Testis (tissue), 3 donors: ENCODE results near the gene BTRC. TPM values are rescaled to one million over a fixed set of nuclear protein-coding genes. Genes with fewer than 3 reads are reported as not detected.

Experiments
- DNase-seq: peaks from one replicate; pipeline ENCODE4 v3.0.0-alpha.2; 2019
- H3K27ac ChIP-seq, 2 donors: fragments of 200-600 bp; sonication (generic); one replicate each; pipeline ENCODE4 v1.5.1; 2019
- H3K27me3 ChIP-seq: fragments of 200-600 bp; sonication (generic); one replicate; pipeline ENCODE4 v1.5.1; 2019
- H3K36me3 ChIP-seq: fragments of 200-600 bp; sonication (generic); one replicate; pipeline ENCODE4 v1.5.1; 2017; ENCODE audit warnings: low read depth; ENCODE audit errors: missing control alignments
- H3K4me1 ChIP-seq: fragments of 200-600 bp; sonication (generic); one replicate; pipeline ENCODE4 v1.5.1; 2019
- H3K4me3 ChIP-seq, 2 donors: fragments of 200-600 bp; sonication (generic); one replicate each; pipeline ENCODE4 v1.5.1; 2017 to 2019
- H3K9me3 ChIP-seq: fragments of 200-600 bp; sonication (generic); one replicate; pipeline ENCODE4 v1.5.1; 2017
- CTCF ChIP-seq, 3 experiments: fragments of 450-650 bp in 2 of 3; fragments of 200-600 bp in 1 of 3; sonication (generic) in 1 of 3; IDR thresholded peaks; one replicate each; pipeline ENCODE4 v1.5.1; 2016 to 2019; ENCODE audit warnings: antibody characterized with exemption in 3 of 3, mild to moderate bottlenecking in 2 of 3, moderate library complexity in 1 of 3
- POLR2A ChIP-seq: fragments of 450-650 bp; IDR thresholded peaks from one replicate; pipeline ENCODE4 v1.6.1; 2017; ENCODE audit warnings: antibody characterized with exemption, mild to moderate bottlenecking, moderate library complexity
- WGBS, 2 donors: methylation state at CpG; one replicate each; pipeline ENCODE4 v1.1.5; 2018; 5-methylcytosine and 5-hydroxymethylcytosine counted together
- intact Hi-C: fragments of 100-400 bp; cut with DNase I; formaldehyde crosslinking; loops from one replicate; pipeline ENCODE4 v1.15.1; 2023; ENCODE audit warnings: low total_unique reads
- polyA plus RNA-seq: library from polyadenylated mRNA; stranded (reverse); fragments of 350-450 nt; fragmentation: Illumina TruSeq; extraction: RNeasy Lipid Tissue Mini Kit (QIAGEN cat#74804); gene quantifications from one replicate; pipeline ENCODE4 v1.2.3, GENCODE V29; 2014; ENCODE audit warnings: low read depth, low replicate concordance; ENCODE audit not compliant: insufficient read depth
- total RNA-seq, 2 donors: library from RNA; depleted of rRNA; stranded (reverse); fragments of >200 nt; gene quantifications; one replicate each; pipeline ENCODE4 v1.2.3, GENCODE V29; 2016

BTRC gene
- total and polyA plus RNA-seq, 3 donors from 2014 or later = 40.0 to 43.8 (median 41.0) TPM

GRCh38 chr10:101441541-101442455 is 87.8 kb downstream of the BTRC start:
- WGBS, 2 donors = 79 to 80% methylated on average over 17 of the region's 17 CpGs
- intact Hi-C loops = no loop called here
- TF ChIP-seq POLR2A (no peak), CTCF (IDR thresholded peaks at IDR 0.05) (peak in 2 of 3 experiments; percentile 53 to 56)
- H3K9me3 ChIP-seq = no peaks in the 10 kb centered on the region
- H3K4me1 ChIP-seq = no peaks in the 10 kb centered on the region
- DNase-seq = peak; percentile 33
- no peaks in the 10 kb centered on the region for H3K36me3 ChIP-seq
- H3K4me3 ChIP-seq = no peak overlapping the region
- no peak overlapping the region for H3K27ac ChIP-seq
- H3K27me3 ChIP-seq = no peaks in the 10 kb centered on the region

- no peak overlapping the region for H3K27ac ChIP-seq
- WGBS, 2 donors = 63 to 72% methylated on average over 3 of the region's 3 CpGs
- H3K36me3 ChIP-seq = no peaks in the 10 kb centered on the region
- TF ChIP-seq POLR2A = no peak
- TF ChIP-seq CTCF (IDR thresholded peaks at IDR 0.05) = no peak
- H3K9me3 ChIP-seq = no peaks in the 10 kb centered on the region
- no peak overlapping the region for H3K4me3 ChIP-seq
- H3K27me3 ChIP-seq = no peaks in the 10 kb centered on the region
- no peak for DNase-seq
- no peaks in the 10 kb centered on the region for H3K4me1 ChIP-seq
- intact Hi-C loops = no loop called here
Measured at GRCh38 chr10:101442456-101442800, 88.5 kb downstream of the BTRC start.

GRCh38 chr10:101444058-101444898 is 90.3 kb downstream of the BTRC start:
- 85 to 87% methylated on average over 2 of the region's 2 CpGs for WGBS, 2 donors
- Histone ChIP-seq H3K9me3 (no peaks in the 10 kb centered on the region), H3K27ac (no peak overlapping the region), H3K4me1 (no peaks in the 10 kb centered on the region), H3K4me3 (no peak overlapping the region), H3K36me3 (no peaks in the 10 kb centered on the region), H3K27me3 (no peaks in the 10 kb centered on the region)
- TF ChIP-seq POLR2A (no peak), CTCF (IDR thresholded peaks at IDR 0.05) (no peak)
- no peak for DNase-seq
- intact Hi-C loops = no loop called here

GRCh38 chr10:101446071-101446470 is 92.1 kb downstream of the BTRC start:
- Histone ChIP-seq H3K36me3 (no peaks in the 10 kb centered on the region), H3K9me3 (no peaks in the 10 kb centered on the region), H3K4me3 (no peak overlapping the region), H3K27me3 (no peaks in the 10 kb centered on the region), H3K27ac (no peak overlapping the region), H3K4me1 (no peaks in the 10 kb centered on the region)
- TF ChIP-seq CTCF (IDR thresholded peaks at IDR 0.05) (no peak), POLR2A (no peak)
- WGBS, 2 donors = 58 to 63% methylated on average over 2 of the region's 2 CpGs
- intact Hi-C loops = no loop called here
- DNase-seq = no peak
